GM18907 (cell line): ENCODE results near the gene NINJ2.
"Not testable (repeated sequence)": the region's sequence is repeated elsewhere in the genome, so short reads cannot be mapped to it uniquely, and the experiment has no call there.

Experiments
- ATAC-seq: cut with Tn5 transposase; IDR thresholded peaks from one replicate; pipeline ENCODE4 v1.9.1; 2021; ENCODE audit warnings: mild to moderate bottlenecking, moderate library complexity; ENCODE audit not compliant: unreplicated experiment

Gene NINJ2

GRCh38 chr12:642633-643474 is 20.4 kb downstream of the NINJ2 start:
- peak; percentile 60 for ATAC-seq

- ATAC-seq: not testable (repeated sequence)
These were observed 21.9 kb downstream of the NINJ2 start for GRCh38 chr12:641321-641720.

GRCh38 chr12:640773-641172 is 22.5 kb downstream of the NINJ2 start:
- no peak for ATAC-seq

- ATAC-seq: no peak
These were observed 23.3 kb downstream of the NINJ2 start for GRCh38 chr12:639988-640387.

- ATAC-seq: no peak
These were observed 23.7 kb downstream of the NINJ2 start for GRCh38 chr12:639566-639965.

GRCh38 chr12:638953-639557 is 24.2 kb downstream of the NINJ2 start:
- no peak for ATAC-seq

GRCh38 chr12:636632-637031 is 26.6 kb downstream of the NINJ2 start:
- ATAC-seq: no peak

- ATAC-seq: no peak
These were observed 29.5 kb downstream of the NINJ2 start for GRCh38 chr12:633731-634130.

GRCh38 chr12:632102-632696 is 31.0 kb downstream of the NINJ2 start:
- ATAC-seq: no peak

GRCh38 chr12:630656-631632 is 32.3 kb downstream of the NINJ2 start:
- peak; percentile 88 for ATAC-seq

- not testable (repeated sequence) for ATAC-seq
These were observed 34.5 kb downstream of the NINJ2 start for GRCh38 chr12:628742-629078.

- ATAC-seq: no peak
These were observed 35.1 kb downstream of the NINJ2 start for GRCh38 chr12:627863-628741.

- no peak for ATAC-seq
These were observed 36.0 kb downstream of the NINJ2 start for GRCh38 chr12:627285-627684.

- ATAC-seq: no peak
These were observed 37.2 kb downstream of the NINJ2 start for GRCh38 chr12:625998-626397.

- no peak for ATAC-seq
These were observed 39.3 kb downstream of the NINJ2 start for GRCh38 chr12:623865-624372.

GRCh38 chr12:623172-623864 is 39.9 kb downstream of the NINJ2 start:
- no peak for ATAC-seq

- no peak for ATAC-seq
These were observed 40.8 kb downstream of the NINJ2 start for GRCh38 chr12:622416-622815.

- no peak for ATAC-seq
These were observed 43.9 kb downstream of the NINJ2 start for GRCh38 chr12:619346-619745.

- ATAC-seq: no peak
These were observed 44.6 kb downstream of the NINJ2 start for GRCh38 chr12:618605-619004.
